ENCODE results near the gene S100A5.
"Not testable (repeated sequence)": the region's sequence is repeated elsewhere in the genome, so short reads cannot be mapped to it uniquely, and the experiment has no call there.

S100A5 gene

DNA sequence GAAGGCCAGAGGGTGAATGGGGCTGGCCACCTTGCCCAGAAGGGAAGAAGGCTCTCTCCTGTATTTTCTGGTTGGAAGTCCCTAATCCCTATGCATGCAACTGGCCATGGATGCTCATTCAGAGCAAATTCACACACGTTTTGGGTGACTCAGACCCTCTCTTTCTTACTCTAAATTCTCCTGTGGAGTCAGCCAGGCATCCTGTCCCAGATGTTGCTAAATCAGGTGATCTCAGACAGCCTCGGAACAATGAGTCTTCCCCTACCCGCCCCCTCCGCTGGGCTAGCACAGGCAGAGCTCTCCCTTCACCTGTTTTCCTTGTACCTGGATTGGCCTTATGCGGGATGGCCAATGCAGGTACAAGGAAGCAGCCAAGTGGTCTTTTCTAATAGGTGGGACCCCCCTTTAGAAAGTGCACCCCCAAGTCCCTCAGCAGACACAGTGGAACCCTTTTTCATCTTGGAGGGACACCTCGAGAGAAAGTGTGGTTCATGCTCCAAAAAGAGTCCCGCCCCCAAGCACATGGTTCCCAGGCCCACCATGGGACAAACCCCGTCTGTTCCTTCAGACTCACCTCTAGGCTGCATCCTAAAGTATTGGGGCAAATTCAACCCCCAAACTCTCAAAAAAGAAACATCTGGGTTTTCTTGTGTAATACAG, 13.6 kb downstream of the S100A5 start:
- H3K4me3 ChIP-seq (ENCODE audit: low read length) = no peak overlapping the region
- no peaks in the 10 kb centered on the region for H3K27me3 ChIP-seq (replicated peaks; ENCODE audit: insufficient read depth, low read length)
- no peaks in the 10 kb centered on the region for H3K9me2 ChIP-seq (replicated peaks; ENCODE audit: insufficient read depth, low read length)
- H3K27ac ChIP-seq (ENCODE audit: low read length) = no peak overlapping the region
- no peak overlapping the region for H2AFZ ChIP-seq (ENCODE audit: low read length)
- DNase-seq = no peak
- no peaks in the 10 kb centered on the region for H3K9me3 ChIP-seq (replicated peaks; ENCODE audit: insufficient read depth, low read length)
- H3K4me2 ChIP-seq (ENCODE audit: low read depth, low read length) = no peak overlapping the region
- no peaks in the 10 kb centered on the region for H3K79me2 ChIP-seq (ENCODE audit: low read length)
- no peaks in the 10 kb centered on the region for H3K36me3 ChIP-seq (replicated peaks; ENCODE audit: insufficient read depth, low read length)
- H4K20me1 ChIP-seq (ENCODE audit: insufficient read depth, low read length) = no peaks in the 10 kb centered on the region
- no peak overlapping the region for H3K9ac ChIP-seq (ENCODE audit: low read length)
- H3K4me1 ChIP-seq (ENCODE audit: low read length) = peaks cover 2% of the 10 kb centered on the region
- TF ChIP-seq EZH2phosphoT487 (IDR thresholded peaks at IDR 0.05; ENCODE audit: low read length) = no peak
- TF ChIP-seq, protein P1, sequence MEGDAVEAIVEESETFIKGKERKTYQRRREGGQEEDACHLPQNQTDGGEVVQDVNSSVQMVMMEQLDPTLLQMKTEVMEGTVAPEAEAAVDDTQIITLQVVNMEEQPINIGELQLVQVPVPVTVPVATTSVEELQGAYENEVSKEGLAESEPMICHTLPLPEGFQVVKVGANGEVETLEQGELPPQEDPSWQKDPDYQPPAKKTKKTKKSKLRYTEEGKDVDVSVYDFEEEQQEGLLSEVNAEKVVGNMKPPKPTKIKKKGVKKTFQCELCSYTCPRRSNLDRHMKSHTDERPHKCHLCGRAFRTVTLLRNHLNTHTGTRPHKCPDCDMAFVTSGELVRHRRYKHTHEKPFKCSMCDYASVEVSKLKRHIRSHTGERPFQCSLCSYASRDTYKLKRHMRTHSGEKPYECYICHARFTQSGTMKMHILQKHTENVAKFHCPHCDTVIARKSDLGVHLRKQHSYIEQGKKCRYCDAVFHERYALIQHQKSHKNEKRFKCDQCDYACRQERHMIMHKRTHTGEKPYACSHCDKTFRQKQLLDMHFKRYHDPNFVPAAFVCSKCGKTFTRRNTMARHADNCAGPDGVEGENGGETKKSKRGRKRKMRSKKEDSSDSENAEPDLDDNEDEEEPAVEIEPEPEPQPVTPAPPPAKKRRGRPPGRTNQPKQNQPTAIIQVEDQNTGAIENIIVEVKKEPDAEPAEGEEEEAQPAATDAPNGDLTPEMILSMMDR (IDR thresholded peaks at IDR 0.05; ENCODE audit: low read length) = no peak
- TF ChIP-seq EZH2 (optimal IDR thresholded peaks at IDR 0.05; ENCODE audit: low read depth, low read length) = no peak
- H3F3A ChIP-seq (ENCODE audit: insufficient read depth, low read length) = no peaks in the 10 kb centered on the region

DNA sequence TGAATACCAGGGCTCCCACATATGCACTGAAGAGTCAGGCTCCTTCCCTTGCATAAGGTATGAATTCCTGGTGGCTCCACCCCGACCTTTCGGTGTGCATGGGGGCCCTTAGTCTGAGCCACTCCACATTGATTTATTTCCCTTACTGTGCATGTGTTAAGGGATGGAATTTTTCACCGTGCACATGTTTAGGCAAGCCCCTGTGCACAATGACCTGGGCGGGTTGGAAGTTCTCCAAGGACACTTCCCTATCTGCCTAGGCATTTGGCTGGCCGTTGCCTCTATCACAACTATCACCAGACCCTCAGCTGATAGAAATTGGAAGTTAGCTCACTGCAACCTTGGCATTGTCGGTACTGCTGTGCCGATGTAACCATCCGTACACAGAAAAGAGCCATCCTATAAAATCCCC, 14.6 kb downstream of the S100A5 start:
- H3K4me1 ChIP-seq (ENCODE audit: low read length) = no peaks in the 10 kb centered on the region
- no peak overlapping the region for H2AFZ ChIP-seq (ENCODE audit: low read length)
- H3K79me2 ChIP-seq (ENCODE audit: low read length) = no peaks in the 10 kb centered on the region
- H4K20me1 ChIP-seq (ENCODE audit: insufficient read depth, low read length) = no peaks in the 10 kb centered on the region
- no peaks in the 10 kb centered on the region for H3K9me3 ChIP-seq (replicated peaks; ENCODE audit: insufficient read depth, low read length)
- no peak for TF ChIP-seq EZH2phosphoT487 (IDR thresholded peaks at IDR 0.05; ENCODE audit: low read length)
- TF ChIP-seq, protein P1 (IDR thresholded peaks at IDR 0.05; ENCODE audit: low read length) = no peak
- no peak for TF ChIP-seq EZH2 (optimal IDR thresholded peaks at IDR 0.05; ENCODE audit: low read depth, low read length)
- no peak overlapping the region for H3K9ac ChIP-seq (ENCODE audit: low read length)
- no peaks in the 10 kb centered on the region for H3K27me3 ChIP-seq (replicated peaks; ENCODE audit: insufficient read depth, low read length)
- no peaks in the 10 kb centered on the region for H3F3A ChIP-seq (ENCODE audit: insufficient read depth, low read length)
- no peak overlapping the region for H3K4me3 ChIP-seq (ENCODE audit: low read length)
- no peak for DNase-seq
- H3K4me2 ChIP-seq (ENCODE audit: low read depth, low read length) = no peak overlapping the region
- no peaks in the 10 kb centered on the region for H3K36me3 ChIP-seq (replicated peaks; ENCODE audit: insufficient read depth, low read length)
- H3K27ac ChIP-seq (ENCODE audit: low read length) = no peak overlapping the region
- H3K9me2 ChIP-seq (replicated peaks; ENCODE audit: insufficient read depth, low read length) = no peaks in the 10 kb centered on the region

DNA sequence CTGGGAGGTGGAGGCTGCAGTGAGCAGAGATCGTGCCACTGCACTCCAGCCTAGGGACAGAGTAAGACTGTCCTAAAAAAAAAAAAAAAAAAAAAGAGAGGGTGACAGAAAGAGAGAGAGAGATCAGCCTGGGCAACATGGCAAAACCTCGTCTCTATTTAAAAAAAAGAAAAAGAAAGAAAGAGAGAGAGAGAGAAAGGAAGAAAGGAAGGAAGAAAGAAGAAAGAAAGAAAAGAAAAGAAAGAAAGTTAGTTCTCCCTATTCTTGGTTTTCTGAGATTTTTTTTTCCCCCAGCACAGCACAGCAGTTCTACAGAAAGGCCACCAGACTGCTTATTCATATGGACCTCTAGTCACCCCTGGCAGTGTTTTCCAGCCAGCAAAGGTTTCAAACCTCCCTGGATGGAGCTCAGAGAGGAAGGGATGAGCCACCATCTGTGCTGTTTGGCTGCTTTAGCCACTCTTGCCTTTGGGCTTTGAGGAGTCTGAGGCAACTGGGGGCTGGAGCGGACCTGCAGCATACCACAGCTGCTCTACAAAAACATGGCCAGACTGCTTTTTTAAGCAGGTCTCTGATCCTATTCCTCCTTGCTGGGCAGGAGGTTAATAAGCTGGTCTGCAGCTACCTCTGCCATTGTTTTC, 15.5 kb downstream of the S100A5 start:
- no peaks in the 10 kb centered on the region for H3K4me1 ChIP-seq (ENCODE audit: low read length)
- no peak overlapping the region for H2AFZ ChIP-seq (ENCODE audit: low read length)
- TF ChIP-seq EZH2 (optimal IDR thresholded peaks at IDR 0.05; ENCODE audit: low read depth, low read length) (no peak), EZH2phosphoT487 (IDR thresholded peaks at IDR 0.05; ENCODE audit: low read length) (no peak)
- TF ChIP-seq, protein P1 (IDR thresholded peaks at IDR 0.05; ENCODE audit: low read length) = no peak
- H3K4me3 ChIP-seq (ENCODE audit: low read length) = no peak overlapping the region
- no peaks in the 10 kb centered on the region for H3K79me2 ChIP-seq (ENCODE audit: low read length)
- no peaks in the 10 kb centered on the region for H3K9me3 ChIP-seq (replicated peaks; ENCODE audit: insufficient read depth, low read length)
- no peaks in the 10 kb centered on the region for H4K20me1 ChIP-seq (ENCODE audit: insufficient read depth, low read length)
- no peak for DNase-seq
- no peaks in the 10 kb centered on the region for H3K36me3 ChIP-seq (replicated peaks; ENCODE audit: insufficient read depth, low read length)
- H3K4me2 ChIP-seq (ENCODE audit: low read depth, low read length) = no peak overlapping the region
- H3K27me3 ChIP-seq (replicated peaks; ENCODE audit: insufficient read depth, low read length) = no peaks in the 10 kb centered on the region
- no peaks in the 10 kb centered on the region for H3F3A ChIP-seq (ENCODE audit: insufficient read depth, low read length)
- no peak overlapping the region for H3K27ac ChIP-seq (ENCODE audit: low read length)
- no peak overlapping the region for H3K9ac ChIP-seq (ENCODE audit: low read length)
- H3K9me2 ChIP-seq (replicated peaks; ENCODE audit: insufficient read depth, low read length) = no peaks in the 10 kb centered on the region

DNA sequence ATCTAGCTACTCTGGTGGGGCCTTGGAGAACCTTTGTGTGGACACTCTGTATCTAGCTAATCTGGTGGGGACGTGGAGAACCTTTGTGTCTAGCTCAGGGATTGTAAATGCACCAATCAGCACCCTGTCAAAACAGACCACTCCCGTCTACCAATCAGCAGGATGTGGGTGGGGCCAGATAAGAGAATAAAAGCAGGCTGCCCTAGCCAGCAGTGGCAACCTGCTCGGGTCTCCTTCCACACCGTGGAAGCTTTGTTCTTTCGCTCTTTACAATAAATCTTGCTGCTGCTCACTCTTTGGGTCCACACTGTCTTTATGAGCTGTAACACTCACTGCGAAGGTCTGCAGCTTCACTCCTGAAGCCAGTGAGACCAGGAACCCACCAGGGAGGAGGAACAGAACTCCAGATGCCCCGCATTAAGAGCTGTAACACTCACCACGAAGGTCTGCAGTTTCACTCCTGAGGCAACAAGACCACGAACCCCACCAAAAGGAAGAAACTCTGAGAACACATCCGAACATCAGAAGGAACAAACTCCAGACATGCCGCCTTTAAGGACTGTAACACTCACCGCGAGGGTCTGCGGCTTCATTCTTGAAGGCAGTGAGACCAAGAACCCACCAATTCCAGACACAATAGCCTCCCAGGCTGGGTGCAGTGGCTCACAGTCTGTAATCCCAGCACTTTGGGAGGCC, 18.2 kb downstream of the S100A5 start:
- not testable (repeated sequence) for H3K27me3 ChIP-seq (replicated peaks; ENCODE audit: insufficient read depth, low read length); H3K9me2 ChIP-seq (replicated peaks; ENCODE audit: insufficient read depth, low read length); H3K79me2 ChIP-seq (ENCODE audit: low read length); H3K9ac ChIP-seq (ENCODE audit: low read length); H4K20me1 ChIP-seq (ENCODE audit: insufficient read depth, low read length); H3K4me3 ChIP-seq (ENCODE audit: low read length); H3K27ac ChIP-seq (ENCODE audit: low read length); DNase-seq; H3K4me2 ChIP-seq (ENCODE audit: low read depth, low read length); H3F3A ChIP-seq (ENCODE audit: insufficient read depth, low read length); H2AFZ ChIP-seq (ENCODE audit: low read length); H3K4me1 ChIP-seq (ENCODE audit: low read length); H3K9me3 ChIP-seq (replicated peaks; ENCODE audit: insufficient read depth, low read length); H3K36me3 ChIP-seq (replicated peaks; ENCODE audit: insufficient read depth, low read length)

DNA sequence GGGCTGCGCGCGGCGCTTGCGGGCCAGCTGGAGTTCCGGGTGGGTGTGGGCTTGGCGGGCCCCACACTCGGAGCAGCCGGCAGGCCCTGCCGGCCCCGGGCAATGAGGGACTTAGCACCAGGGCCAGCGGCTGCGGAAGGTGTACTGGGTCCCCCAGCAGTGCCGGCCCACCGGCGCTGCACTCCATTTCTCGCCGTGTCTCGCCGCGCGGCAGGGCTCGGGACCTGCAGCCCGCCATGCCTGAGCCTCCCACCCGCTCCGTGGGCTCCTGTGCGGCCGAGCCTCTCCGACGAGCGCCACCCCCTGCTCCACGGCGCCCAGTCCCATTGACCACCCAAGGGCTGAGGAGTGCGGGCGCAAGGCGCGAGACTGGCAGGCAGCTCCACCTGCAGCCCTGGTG, 18.9 kb downstream of the S100A5 start:
- H3K4me2 ChIP-seq (ENCODE audit: low read depth, low read length); H3K36me3 ChIP-seq (replicated peaks; ENCODE audit: insufficient read depth, low read length); H3K4me3 ChIP-seq (ENCODE audit: low read length); H3K9me3 ChIP-seq (replicated peaks; ENCODE audit: insufficient read depth, low read length); H3K27ac ChIP-seq (ENCODE audit: low read length); H3K9ac ChIP-seq (ENCODE audit: low read length); H2AFZ ChIP-seq (ENCODE audit: low read length); H3F3A ChIP-seq (ENCODE audit: insufficient read depth, low read length); H3K4me1 ChIP-seq (ENCODE audit: low read length); DNase-seq; H3K27me3 ChIP-seq (replicated peaks; ENCODE audit: insufficient read depth, low read length); H3K79me2 ChIP-seq (ENCODE audit: low read length); H3K9me2 ChIP-seq (replicated peaks; ENCODE audit: insufficient read depth, low read length); H4K20me1 ChIP-seq (ENCODE audit: insufficient read depth, low read length): not testable (repeated sequence)

Data from MM.1S (cell line).